Epithelial cell of esophagus (primary cell): ENCODE measurements around the gene ZNF775.

Experiments used
- DNase-seq: peaks from one replicate; pipeline ENCODE4 v3.0.0; 2010; ENCODE audit warnings: low read depth
- H3K4me3 ChIP-seq: 2 replicates; pipeline ENCODE4 v1.5.1; 2011; ENCODE audit warnings: mild to moderate bottlenecking, low read length, control low read depth
- TF ChIP-seq, protein P1 (sequence below): IDR thresholded peaks from 2 replicates; pipeline ENCODE4 v1.5.1; 2011; ENCODE audit warnings: low read depth, mild to moderate bottlenecking, low read length, control low read depth, inconsistent platforms; ENCODE audit not compliant: insufficient read depth; ENCODE audit errors: missing control alignments

The ZNF775 gene

DNA sequence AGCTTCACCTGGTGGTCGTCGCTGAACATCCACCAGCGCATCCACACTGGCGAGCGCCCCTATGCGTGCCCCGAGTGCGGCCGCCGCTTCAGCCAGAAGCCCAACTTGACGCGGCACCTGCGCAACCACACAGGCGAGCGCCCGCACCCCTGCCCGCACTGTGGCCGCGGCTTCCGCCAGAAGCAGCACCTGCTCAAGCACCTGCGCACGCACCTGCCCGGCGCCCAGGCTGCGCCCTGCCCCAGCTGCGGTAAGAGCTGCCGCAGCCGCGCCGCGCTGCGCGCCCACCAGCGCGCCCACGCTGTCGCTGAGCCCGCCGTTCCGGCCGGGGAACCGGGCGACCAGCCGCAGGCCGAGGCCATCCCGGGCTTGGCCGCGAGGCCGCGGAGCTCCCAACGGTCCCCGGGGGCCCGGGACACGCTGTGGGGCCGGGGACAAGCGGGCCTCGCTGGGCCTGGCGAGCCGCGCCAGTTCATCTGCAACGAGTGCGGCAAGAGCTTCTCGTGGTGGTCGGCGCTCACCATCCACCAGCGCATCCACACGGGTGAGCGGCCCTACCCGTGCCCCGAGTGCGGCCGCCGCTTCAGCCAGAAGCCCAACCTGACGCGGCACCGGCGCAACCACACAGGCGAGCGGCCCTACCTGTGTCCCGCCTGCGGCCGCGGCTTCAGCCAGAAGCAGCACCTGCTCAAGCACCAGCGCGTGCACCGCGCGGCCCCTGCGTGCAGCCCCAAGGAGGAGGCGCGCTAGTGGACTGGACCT lies 18.4 kb downstream of the ZNF775 start:
- DNase-seq = no peak
- TF ChIP-seq, protein P1, sequence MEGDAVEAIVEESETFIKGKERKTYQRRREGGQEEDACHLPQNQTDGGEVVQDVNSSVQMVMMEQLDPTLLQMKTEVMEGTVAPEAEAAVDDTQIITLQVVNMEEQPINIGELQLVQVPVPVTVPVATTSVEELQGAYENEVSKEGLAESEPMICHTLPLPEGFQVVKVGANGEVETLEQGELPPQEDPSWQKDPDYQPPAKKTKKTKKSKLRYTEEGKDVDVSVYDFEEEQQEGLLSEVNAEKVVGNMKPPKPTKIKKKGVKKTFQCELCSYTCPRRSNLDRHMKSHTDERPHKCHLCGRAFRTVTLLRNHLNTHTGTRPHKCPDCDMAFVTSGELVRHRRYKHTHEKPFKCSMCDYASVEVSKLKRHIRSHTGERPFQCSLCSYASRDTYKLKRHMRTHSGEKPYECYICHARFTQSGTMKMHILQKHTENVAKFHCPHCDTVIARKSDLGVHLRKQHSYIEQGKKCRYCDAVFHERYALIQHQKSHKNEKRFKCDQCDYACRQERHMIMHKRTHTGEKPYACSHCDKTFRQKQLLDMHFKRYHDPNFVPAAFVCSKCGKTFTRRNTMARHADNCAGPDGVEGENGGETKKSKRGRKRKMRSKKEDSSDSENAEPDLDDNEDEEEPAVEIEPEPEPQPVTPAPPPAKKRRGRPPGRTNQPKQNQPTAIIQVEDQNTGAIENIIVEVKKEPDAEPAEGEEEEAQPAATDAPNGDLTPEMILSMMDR = no peak
- no peak overlapping the region for H3K4me3 ChIP-seq

DNA sequence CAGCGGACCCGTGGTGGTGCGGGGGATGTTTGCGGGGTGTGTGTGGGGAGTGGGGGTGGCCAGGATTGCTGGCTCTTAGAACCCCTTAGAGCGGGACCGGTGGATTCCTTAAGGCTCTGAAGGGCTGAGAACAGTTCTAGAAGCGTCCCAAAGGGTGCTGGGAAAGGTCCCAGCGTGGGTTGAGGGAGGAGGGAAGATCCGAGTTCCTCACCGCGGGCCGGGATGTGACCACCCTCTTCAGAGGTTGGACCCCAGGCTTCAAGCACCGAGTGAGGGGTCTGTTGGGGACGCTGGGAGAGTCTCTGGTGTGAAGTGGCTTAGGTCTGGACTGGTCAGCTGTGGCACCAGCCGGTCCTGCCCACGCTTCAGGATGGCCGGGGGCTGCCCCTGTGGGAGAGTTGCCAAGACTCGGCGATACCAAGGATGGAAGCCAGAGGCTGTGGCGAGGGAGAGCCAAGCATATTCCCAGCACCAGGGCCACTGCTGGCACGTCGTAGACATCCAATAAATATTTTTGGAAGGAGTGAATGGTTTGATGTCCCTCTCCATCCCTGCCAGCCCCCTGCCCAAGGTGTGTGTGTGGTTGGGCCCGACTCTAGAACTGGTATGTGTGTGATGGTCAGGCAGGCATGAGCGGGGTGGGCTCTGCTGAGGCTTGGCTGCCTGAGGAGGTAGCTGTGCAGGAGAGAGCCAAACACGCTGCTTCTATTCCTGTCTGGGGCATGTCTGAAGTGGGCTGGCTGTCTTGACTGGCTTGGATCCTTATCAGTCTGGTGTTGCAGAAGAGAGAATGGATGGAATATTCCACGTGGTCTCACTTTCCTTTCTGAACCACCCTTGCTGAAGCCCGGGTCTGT lies 19.2 kb downstream of the ZNF775 start:
- no peak for DNase-seq
- TF ChIP-seq, protein P1 = no peak
- H3K4me3 ChIP-seq = no peak overlapping the region

DNA sequence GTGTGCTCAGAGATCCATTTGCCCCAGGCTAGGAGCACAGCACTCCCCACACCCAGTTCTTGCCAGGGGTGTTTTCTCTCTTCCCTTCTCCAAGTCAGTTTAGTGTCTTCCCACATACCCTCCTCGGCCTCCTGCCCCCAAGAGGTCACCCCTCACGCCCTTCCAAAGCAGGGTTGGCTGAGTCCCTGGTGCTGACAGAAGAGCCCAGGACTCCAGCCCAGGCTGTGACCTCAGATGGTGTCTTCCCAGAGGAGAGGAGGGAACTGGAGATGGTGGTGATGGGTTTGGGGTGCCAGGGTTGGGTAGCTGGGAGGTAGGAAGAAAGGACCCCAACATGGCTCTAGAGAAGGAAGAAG lies 19.8 kb downstream of the ZNF775 start:
- no peak for DNase-seq
- no peak overlapping the region for H3K4me3 ChIP-seq
- TF ChIP-seq, protein P1 = no peak

DNA sequence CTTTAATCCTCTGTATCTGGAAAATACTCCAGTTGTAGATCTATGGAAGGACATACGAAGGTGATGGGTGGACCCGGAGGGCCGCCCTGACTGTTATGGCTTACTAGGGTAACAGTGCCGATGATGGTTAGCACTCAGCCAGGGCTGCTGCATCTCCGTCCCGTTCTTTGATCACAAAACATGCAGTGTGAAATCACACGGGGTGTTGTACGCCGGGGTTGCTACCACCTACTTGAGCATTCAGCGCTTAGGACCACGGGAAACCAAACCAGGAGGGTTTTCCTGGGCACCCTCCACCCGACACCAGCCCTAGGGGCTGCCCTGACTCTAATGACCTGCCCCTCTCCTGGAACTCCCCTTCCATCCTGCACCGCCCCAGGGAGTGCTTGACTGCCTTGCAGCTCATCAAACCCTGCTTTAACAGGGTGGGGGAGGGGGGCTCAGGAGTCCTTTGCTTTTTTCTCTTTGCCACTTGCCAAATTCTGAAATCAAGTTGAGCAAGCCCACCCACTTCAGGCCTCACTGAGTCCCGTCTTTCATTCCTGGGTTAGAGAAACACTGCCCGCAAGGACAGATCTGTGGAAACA lies 20.4 kb downstream of the ZNF775 start:
- TF ChIP-seq, protein P1 = no peak
- no peak overlapping the region for H3K4me3 ChIP-seq
- DNase-seq = no peak

DNA sequence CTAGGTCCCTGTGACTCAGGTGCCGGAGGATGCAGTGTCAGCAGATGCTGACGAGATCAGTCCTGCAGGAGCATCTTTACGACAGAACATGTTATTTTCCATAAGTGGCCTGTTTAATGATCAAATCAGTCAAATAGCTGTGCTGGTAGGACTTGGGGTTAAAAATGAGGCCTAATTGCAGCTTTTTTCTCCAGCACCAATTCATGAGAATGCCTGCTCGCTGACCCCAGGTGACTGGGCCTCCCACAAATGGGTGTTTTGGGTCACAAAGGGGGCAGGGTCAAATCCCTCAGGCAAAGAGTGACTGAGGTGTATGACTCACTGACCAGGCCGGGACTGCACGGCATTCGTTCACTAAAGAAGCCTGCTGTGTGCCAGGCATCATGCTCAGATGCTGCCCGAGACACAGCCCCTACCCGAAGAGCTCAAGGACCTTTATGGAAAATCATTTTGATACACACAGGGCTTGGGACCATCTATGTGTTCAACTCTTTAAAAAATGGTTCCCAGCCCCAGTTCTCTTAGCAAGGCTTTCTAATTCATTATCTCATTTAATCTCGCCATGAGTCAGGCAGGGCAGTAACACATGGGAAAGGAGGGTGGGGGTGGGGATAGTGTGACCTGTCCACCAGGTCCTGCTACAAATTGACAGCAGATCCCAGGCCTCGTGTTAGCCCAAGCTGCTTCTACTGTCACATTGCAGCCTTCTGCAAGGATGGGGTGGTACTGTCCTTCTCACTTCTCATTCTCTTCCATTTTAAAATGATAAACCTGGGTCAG lies 21.1 kb downstream of the ZNF775 start:
- H3K4me3 ChIP-seq = no peak overlapping the region
- peak; percentile 80 for DNase-seq
- TF ChIP-seq, protein P1 = no peak

DNA sequence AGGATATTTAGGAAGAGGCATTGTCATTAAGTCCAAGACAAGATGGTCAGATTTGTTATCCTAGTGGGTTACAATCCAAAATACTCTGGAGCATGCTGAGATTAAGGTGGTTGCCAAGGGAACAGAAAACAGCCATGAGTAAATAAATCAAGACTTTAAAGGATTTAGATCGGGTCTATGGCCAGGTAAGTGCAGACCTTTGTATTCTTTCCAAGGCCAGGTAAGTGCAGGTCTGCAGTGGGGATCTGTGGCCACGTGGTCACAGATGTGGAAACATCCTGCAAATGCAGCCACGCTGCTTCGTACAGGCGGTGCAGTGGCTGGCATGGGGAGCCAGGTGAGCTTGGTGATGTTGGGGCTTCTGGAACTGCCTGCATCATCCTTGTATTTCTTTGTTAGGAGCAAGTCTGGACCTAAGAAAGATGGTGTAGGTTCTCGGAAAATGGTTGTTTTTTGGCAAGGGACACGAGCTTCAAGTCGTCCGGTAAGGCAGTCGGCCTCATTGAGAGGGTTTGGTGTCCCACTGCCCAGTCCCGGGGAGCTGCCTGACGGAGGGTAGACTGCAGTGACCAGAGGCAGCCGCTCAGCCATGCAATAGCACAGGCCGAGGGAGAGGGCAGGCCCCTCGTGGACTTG lies 21.8 kb downstream of the ZNF775 start:
- no peak for DNase-seq
- TF ChIP-seq, protein P1 = no peak

More for the DNA sequence above, 21.8 kb downstream of the ZNF775 start:
- no peak overlapping the region for H3K4me3 ChIP-seq
